SK-N-SH treated with all-trans-retinoic acid at 6 μM for 48 hours (cell line): ENCODE measurements around the gene CFAP251.

Experiments
- ATAC-seq: fragments of 200-7000 bp; cut with Tn5 transposase; 3 replicates; pipeline ENCODE4 v1.9.1; 2020; ENCODE audit warnings: mild to moderate bottlenecking, moderate library complexity
- ARNTL ChIP-seq: fragments of 450-650 bp; formaldehyde crosslinking; IDR thresholded peaks from 2 replicates; pipeline ENCODE4 v1.5.0; 2020; ENCODE audit warnings: low read depth, mild to moderate bottlenecking, moderate library complexity, borderline replicate concordance
- BACH2 ChIP-seq: fragments of 250-450 bp; sonication (Bioruptor Pico); IDR thresholded peaks from 2 replicates; pipeline ENCODE4 v1.9.0; 2021; ENCODE audit warnings: mild to moderate bottlenecking, borderline replicate concordance
- CREB5 ChIP-seq: fragments of 250-450 bp; sonication (Bioruptor Pico); IDR thresholded peaks from 2 replicates; pipeline ENCODE4 v1.5.1; 2020; ENCODE audit warnings: low read depth, mild to moderate bottlenecking, moderate library complexity
- CSRNP3 ChIP-seq: fragments of 250-450 bp; sonication (Bioruptor Pico); IDR thresholded peaks from 2 replicates; pipeline ENCODE4 v1.5.1; 2021; ENCODE audit warnings: mild to moderate bottlenecking, moderate library complexity
- ESRRG ChIP-seq: fragments of 250-450 bp; sonication (Bioruptor Pico); IDR thresholded peaks from 2 replicates; pipeline ENCODE4 v1.6.1; 2021; ENCODE audit warnings: mild to moderate bottlenecking
- GLIS3 ChIP-seq: fragments of 250-450 bp; sonication (Bioruptor Pico); IDR thresholded peaks from 2 replicates; pipeline ENCODE4 v1.5.0; 2020; ENCODE audit warnings: mild to moderate bottlenecking, moderate library complexity
- ISL1 ChIP-seq: fragments of 250-450 bp; sonication (Bioruptor Pico); IDR thresholded peaks from 2 replicates; pipeline ENCODE4 v2.1.2; 2022; ENCODE audit warnings: mild to moderate bottlenecking, moderate library complexity
- OSR1 ChIP-seq: fragments of 250-450 bp; sonication (Bioruptor Pico); IDR thresholded peaks from 2 replicates; pipeline ENCODE4 v1.8.0; 2022; ENCODE audit warnings: moderate library complexity, mild to moderate bottlenecking, inconsistent platforms
- PATZ1 ChIP-seq: fragments of 250-450 bp; sonication (Bioruptor Pico); IDR thresholded peaks from 2 replicates; pipeline ENCODE4 v1.8.0; 2020; ENCODE audit warnings: mild to moderate bottlenecking, moderate library complexity, borderline replicate concordance
- TCF4 ChIP-seq: fragments of 250-450 bp; sonication (Bioruptor Pico); IDR thresholded peaks from 2 replicates; pipeline ENCODE4 v1.8.0; 2021; ENCODE audit warnings: mild to moderate bottlenecking, moderate library complexity, borderline replicate concordance
- TOX ChIP-seq: fragments of 250-450 bp; sonication (Bioruptor Pico); IDR thresholded peaks from 2 replicates; pipeline ENCODE4 v1.8.0; 2021; ENCODE audit warnings: mild to moderate bottlenecking, moderate library complexity, borderline replicate concordance
- TSHZ2 ChIP-seq: fragments of 250-450 bp; sonication (Bioruptor Pico); IDR thresholded peaks from 2 replicates; pipeline ENCODE4 v1.5.0; 2020; ENCODE audit warnings: mild to moderate bottlenecking, moderate library complexity
- ZC3H10 ChIP-seq: fragments of 250-450 bp; sonication (Bioruptor Pico); IDR thresholded peaks from 2 replicates; pipeline ENCODE4 v1.5.1; 2021; ENCODE audit warnings: mild to moderate bottlenecking, moderate library complexity
- ZFP3 ChIP-seq: fragments of 250-450 bp; sonication (Bioruptor Pico); IDR thresholded peaks from 2 replicates; pipeline ENCODE4 v1.5.0; 2020; ENCODE audit warnings: mild to moderate bottlenecking, moderate library complexity
- ZNF565 ChIP-seq: fragments of 450-650 bp; formaldehyde crosslinking; conservative IDR thresholded peaks from 2 replicates; pipeline ENCODE4 v1.5.0; 2020; ENCODE audit warnings: low read depth, mild to moderate bottlenecking, moderate library complexity
- ZNF70 ChIP-seq: fragments of 450-650 bp; formaldehyde crosslinking; IDR thresholded peaks from 2 replicates; pipeline ENCODE4 v1.5.0; 2020; ENCODE audit warnings: mild to moderate bottlenecking, moderate library complexity
- ZNF8 ChIP-seq: fragments of 450-650 bp; formaldehyde crosslinking; IDR thresholded peaks from 2 replicates; pipeline ENCODE4 v1.5.0; 2020; ENCODE audit warnings: mild to moderate bottlenecking, moderate library complexity

CFAP251 gene

GRCh38 chr12:122003651-122004611, 85.5 kb downstream of the CFAP251 start:
- ATAC-seq = no peak
- TF ChIP-seq PATZ1 = no peak
- no peak for TF ChIP-seq GLIS3 (CRISPR knock-in tag)
- no peak for TF ChIP-seq ZNF565 (CRISPR knock-in tag)
- TF ChIP-seq ARNTL (CRISPR knock-in tag) = no peak
- TF ChIP-seq ZC3H10 (CRISPR knock-in tag) = no peak
- no peak for TF ChIP-seq ZNF8
- no peak for TF ChIP-seq OSR1 (CRISPR knock-in tag)
- TF ChIP-seq TSHZ2 = no peak
- no peak for TF ChIP-seq TOX
- TF ChIP-seq ZFP3 (CRISPR knock-in tag) = no peak

GRCh38 chr12:122004633-122005071, 86.3 kb downstream of the CFAP251 start:
- ATAC-seq = no peak

GRCh38 chr12:122005252-122005776, 86.9 kb downstream of the CFAP251 start:
- TF ChIP-seq ZNF70 (no peak), ARNTL (CRISPR knock-in tag) (no peak), BACH2 (CRISPR knock-in tag) (no peak), ZFP3 (CRISPR knock-in tag) (no peak), CSRNP3 (CRISPR knock-in tag) (no peak), CREB5 (CRISPR knock-in tag) (no peak), ZNF8 (no peak), ISL1 (CRISPR knock-in tag) (no peak)
- ATAC-seq = no peak

More at GRCh38 chr12:122004633-122005071, 86.3 kb downstream of the CFAP251 start:
- TF ChIP-seq OSR1 (CRISPR knock-in tag) (no peak), ESRRG (CRISPR knock-in tag) (no peak), PATZ1 (no peak), TCF4 (no peak)
